Fibroblast of the conjunctiva (primary cell): ENCODE measurements around the gene DENND4A.

Experiments used
- DNase-seq: peaks from one replicate; pipeline ENCODE4 v3.0.0-alpha.2; 2010; ENCODE audit warnings: low read depth

DENND4A gene

DNA sequence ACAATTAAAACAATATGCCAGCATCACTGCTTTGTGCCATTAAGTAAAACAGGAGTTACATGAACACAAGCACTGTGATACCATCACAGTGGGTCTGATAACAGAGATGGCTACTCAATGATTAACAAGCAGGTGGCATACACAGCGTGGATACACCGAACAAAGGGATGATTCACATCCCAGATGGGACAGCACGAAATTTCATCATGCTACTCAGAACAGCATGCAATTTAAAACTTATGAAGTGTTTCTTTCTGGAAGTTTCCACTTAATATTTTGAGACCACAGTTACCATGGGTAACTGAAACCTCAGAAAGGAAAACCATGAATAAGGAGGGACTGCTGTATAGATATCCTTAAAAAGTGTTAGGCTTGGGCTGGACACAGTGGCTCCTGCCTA lies 125.8 kb downstream of the DENND4A start:
- peak; percentile 38 for DNase-seq

DNA sequence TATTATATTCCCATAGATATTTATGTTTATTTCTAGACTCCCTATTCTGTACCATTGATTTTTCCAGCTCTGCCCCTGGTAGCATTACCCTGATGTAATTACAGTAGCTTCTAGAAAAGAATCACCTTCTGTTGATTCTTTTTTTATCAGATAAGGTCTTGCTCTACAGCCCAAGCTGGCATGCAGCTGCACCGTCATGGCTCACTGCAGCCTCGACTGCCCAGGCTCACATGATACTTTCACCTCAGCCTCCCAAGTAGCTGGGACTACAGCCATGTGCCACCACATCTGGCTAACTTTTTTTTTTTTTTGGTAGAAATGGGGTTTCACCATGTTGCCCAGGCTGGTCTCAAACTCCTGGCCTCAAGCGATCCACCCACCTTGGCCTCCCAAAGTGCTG lies 128.6 kb downstream of the DENND4A start:
- DNase-seq: no peak

DNA sequence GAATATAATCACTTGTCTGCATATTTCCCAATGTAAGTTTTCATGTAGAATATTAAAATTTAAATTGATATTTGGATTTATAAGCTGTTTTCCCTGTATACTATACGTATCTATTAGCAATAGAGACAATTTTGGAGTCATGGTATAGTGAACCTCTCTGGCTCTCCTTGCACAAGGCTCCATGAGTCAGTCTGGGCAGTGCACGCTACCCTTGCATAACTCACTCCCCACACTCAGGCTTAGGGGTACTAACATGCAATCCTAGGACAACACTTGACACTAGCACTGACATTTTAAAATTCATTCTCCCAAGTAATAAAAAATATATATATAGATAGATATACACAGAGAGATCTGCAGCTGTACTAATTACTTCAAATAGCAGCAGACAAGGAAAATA lies 131.2 kb downstream of the DENND4A start:
- no peak for DNase-seq

DNA sequence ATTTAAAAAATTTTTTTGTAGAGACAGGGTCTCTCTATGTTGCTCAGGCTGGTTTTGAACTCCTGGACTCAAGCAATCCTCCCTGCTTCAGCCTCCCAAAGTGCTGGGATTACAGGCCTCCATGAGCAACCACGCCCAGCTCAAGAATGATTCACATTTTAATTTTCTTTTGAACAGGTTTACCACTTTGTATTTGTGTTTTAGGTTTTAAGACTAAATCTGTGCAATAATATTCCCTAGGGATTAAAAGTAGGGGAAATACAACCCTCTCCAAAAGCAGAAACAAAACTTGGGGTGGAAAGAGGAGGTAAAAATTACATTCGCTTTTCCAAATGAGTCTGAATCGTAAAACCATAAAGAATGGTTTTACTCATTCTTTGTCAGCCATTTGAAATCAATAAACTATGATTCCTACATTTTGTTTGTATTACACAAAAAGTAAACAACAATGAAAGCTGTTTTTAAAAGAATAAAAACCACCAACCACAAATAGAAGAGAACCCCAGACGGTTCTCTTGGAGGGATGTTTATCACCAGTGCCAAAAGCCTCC lies 132.5 kb downstream of the DENND4A start:
- DNase-seq: no peak

DNA sequence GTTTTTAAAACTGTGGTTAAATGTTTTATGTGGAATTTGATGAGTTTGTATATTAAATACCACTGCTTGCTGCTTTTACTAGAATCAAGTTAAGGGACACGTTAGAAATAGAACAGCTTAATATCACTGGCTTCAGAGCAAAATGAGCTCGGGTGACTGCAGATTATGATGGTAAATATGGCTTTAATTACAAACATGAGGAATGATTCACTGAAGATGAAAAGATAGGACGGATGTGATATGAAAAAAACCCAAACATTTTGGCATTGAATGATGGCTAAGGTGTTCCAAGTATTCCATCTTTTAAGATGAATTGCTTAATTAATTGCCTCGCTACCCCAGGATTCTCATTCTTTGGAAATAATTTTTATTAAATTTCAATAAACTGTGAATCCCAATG lies 136.6 kb downstream of the DENND4A start:
- DNase-seq: no peak

DNA sequence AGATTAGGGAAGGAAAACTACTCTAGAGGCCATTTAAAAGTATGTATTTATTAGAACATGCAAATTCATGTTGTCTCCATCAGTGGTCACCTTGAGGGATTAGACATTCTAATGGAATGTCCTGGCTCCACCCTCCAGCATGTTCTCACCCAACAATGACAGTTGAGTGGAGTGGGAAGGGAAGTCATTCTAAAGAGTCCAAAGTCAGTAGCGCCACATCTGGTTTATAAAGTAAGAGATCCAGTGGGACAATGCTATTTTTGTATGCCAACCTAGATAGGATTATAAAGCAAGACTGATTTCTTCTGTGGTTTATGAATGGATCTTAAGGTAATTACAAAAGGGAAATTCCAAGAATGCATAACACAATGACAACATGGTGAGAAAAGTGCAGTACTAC lies 137.1 kb downstream of the DENND4A start:
- DNase-seq: no peak

DNA sequence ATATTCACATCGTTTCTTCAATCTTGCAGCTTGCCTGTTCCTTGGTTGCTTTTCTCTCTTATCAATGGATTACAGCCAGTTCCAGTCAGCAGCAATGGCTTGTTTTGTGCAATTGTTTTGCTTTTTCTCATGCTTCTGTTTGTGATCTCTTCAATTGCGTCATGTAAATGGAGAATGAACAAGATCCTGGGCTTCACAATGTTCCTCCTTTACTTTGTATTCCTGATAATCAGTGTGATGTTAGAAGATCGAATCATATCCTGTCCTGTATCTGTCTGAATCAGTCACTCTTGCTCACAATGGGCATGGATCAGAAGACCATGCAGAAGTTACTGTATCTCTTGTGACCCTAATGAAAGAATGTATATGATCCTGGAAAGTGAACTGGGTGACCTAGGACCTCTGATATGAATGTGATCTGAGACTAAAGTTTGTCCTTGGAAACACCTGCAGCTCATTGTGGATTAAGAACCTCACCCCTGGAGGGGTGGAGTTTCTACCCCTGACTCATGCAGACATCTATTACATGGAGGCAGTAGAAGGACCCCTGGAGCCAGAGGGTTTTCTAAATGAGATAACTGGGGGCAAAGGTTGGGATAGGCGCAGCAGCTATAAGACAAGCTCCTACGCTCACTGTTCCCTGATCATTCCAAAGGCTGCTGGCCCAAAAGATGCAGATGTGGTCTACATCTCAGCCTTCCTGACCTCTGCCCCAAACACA lies 138.1 kb downstream of the DENND4A start:
- DNase-seq: no peak

DNA sequence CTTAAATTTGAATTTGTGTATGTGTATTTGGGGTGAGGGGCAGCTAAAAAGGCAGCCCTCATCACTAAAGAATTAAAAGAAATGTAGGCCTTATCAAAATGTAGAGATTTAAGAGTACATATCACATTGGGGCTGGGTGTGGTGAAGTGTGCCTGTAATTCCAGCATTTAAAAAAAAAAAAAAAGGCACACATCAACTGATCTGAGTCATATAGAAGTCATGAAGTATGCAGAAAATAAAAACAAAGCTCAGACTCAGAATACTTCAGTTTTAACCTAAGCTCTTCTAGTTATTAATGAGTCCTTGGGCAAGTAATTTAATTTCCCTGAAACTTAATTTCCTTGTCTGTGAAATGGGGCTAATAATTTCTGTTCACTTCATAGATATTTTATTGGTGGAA lies 138.8 kb downstream of the DENND4A start:
- no peak for DNase-seq

DNA sequence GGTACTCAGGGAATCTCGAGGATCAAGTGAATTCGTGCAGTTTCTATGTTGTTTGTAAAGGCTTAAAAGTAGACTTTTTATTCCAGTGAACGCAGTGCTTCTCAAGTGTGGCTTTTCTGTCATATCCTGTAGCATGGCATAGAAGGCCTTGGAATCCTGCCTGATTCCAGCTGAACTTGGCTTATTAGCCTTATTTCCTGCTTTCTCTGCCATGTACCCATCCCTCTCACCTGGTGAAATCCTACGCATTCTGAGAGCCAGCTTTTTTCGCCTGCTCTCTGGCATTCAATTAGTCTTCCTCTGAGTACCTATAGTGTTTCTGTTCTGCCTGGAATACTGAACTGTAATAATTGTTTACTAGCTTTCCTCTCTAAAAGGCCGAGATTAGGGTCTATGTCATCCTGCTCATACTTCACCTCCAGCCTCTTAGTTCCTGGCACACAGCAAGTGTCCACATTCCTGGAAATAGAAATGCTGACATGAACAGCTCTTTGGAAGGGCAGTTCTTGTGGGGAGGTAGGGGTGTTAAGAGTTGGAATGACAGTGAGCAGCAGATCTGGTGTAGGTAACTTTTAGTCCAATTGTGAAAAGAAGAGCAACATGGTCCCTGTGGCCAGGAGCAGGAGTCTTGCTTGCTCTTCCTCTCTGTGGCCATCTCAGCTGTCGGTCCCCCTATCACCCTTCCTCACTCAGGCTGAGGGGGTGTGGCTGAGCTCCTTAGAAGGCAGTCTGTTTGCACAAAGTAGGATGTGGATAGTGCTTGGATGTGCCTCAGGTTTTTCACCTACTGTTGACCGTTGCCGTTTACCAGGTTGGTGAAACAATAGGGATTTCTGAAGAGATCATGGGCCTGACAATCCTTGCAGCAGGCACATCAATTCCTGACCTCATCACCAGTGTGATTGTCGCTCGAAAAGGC lies 140.0 kb downstream of the DENND4A start:
- DNase-seq: no peak

DNA sequence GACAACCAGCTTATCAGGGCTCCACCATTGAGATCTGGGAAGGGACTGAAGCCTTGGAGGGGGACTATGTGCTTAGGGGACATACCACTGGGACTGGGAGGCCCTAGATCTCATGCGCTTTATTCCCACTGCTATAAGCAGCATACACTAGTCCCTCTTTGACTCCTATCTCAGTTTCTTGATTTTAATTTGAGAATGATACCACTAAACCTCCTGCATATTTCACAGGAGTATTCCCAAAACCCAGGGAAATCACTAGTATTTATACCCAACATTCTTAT lies 141.1 kb downstream of the DENND4A start:
- DNase-seq: no peak

DNA sequence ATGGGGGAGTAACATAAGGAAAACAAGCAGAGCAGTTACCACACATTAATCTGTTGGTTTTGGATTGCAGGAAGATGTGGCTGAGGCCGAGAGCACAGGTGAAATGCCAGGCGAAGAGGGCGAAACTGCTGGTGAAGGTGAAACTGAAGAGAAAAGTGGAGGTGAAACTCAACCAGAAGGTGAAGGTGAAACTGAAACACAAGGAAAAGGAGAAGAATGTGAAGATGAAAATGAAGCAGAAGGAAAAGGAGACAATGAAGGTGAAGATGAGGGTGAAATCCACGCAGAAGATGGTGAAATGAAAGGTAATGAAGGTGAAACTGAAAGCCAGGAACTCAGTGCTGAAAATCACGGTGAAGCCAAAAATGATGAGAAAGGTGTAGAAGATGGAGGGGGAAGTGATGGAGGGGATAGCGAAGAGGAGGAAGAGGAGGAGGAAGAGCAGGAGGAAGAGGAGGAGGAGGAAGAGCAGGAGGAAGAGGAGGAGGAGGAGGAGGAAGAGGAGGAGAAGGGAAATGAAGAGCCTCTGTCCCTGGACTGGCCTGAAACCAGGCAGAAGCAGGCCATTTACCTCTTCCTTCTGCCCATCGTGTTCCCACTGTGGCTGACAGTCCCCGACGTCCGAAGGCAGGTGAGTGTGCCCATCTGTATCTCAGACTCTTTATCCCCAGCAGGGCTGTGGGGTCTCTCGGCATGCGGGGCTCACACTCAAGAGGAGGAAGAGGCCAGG lies 141.6 kb downstream of the DENND4A start:
- no peak for DNase-seq

DNA sequence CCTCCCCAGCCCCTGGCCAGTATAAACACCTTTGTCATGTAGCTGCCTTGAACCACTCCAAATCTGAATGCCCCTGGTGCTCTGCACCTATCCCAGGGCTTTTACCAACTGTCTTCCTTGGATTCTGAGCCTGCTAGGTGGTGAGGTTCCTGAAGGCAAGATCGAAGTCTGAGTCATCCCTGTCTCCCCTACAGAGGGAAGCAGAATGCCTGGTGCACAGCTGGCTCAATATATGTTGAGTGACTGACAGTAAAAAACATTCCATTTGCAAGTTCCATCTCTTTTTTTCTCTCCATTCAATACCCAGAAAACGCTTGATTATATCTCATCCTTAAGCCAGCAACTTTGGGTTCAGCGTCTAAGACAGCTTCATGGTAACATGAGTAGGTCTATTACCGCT lies 145.6 kb downstream of the DENND4A start:
- DNase-seq: no peak

DNA sequence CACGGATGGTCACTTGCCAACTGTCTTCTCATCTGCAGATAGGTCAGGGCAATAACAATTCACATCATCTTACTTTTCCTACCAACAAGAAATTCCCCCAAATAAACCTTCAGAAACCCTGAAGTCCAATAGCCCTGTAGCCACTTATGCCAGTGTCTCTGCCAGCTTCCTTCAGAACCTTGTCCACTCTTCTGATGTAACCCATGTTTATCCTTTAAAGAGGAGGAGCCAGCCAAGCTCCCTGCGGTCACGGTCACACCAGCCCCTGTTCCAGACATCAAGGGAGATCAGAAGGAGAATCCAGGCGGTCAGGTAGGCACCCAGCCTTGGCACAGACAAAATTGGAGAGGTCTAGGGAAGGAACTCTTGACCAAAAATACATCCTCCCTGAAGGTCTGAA lies 146.7 kb downstream of the DENND4A start:
- no peak for DNase-seq

DNA sequence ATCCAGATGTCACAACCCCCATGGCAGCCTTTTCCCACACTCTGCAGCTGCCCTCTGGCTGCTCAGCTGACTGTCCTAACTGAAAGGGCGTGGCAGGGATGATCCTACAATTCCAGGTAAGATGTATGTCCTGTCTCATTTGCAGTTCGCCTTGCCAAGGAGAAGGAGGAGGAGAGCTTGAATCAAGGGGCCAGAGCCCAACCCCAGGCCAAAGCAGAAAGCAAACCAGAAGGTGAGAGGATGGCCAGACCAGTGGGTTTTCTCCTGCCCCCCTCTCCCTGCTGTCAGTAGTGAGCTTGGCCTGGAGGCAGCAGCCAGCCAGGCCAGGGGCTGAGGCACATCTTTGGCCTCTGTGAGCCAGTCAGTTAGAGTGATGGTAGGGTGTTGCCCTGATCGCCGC lies 147.8 kb downstream of the DENND4A start:
- no peak for DNase-seq

DNA sequence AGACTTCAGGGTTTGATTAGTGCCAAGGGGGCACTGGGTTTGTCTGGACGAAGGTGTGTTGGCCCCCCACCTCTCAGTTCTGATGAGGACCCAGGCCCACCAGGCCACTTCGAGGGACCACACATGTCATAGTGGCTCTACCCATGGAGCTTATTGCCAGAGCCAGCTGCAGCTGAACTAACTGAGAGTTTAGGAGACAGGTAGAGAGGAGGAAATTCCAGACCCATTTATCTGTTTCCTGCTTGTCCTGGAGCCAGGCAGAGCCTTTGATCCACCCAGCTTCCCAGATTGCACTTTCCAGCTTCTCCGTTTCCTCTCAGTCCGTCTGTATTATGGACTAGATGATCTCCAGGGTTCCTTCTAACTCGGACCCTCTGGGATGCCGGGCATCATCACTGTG lies 149.5 kb downstream of the DENND4A start:
- DNase-seq: no peak

DNA sequence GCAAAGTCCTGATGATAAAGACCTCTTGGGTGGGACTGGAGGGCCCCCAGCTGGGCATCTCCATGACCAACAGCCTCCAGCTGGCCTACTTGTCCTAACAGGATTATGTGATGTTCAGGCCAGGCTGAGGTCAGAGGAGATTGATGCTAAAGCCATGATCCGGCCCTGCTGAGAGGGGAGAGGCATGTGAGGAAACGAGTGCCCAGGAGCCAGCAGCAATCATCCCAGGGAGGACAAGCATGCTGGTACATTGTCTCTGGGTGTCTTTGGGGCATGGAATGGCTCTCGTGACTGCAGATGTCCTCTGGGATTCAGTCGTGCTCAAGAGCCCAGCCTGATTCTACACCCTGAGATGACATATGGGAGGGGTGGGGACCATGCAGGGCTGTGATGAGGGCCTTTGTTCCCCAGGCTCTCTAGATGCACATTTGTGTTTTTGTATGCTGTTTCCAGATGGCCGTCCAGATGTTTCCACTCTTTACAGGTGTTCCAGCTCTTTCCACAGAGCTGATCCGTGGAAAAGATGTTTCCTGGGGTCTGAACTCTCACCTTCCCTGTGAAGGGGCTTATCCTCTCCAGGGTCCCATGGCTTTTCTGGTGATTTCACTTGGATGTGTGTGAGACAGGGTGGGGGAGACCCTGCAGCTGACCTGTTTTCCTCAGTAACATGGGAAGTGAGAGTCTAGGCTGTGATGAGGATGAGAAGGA lies 150.2 kb downstream of the DENND4A start:
- no peak for DNase-seq

DNA sequence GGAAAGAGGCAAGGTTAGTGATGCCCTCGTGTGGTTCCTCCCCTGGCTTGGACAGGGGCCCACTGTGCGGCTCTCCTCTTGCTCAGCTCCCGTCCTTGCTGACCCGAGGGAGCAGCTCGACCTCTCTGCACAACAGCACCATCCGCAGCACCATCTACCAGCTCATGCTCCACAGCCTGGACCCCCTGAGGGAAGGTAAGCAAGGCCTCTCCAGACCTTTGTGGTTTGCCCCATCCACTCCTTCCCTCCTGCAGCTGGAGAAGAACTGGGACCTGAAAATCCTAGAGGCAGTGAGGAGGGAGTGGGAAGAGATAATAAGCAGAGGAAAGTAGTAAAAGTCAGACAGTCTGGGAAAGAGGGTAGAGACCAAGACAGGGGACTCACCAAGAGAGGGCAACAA lies 152.6 kb downstream of the DENND4A start:
- no peak for DNase-seq

DNA sequence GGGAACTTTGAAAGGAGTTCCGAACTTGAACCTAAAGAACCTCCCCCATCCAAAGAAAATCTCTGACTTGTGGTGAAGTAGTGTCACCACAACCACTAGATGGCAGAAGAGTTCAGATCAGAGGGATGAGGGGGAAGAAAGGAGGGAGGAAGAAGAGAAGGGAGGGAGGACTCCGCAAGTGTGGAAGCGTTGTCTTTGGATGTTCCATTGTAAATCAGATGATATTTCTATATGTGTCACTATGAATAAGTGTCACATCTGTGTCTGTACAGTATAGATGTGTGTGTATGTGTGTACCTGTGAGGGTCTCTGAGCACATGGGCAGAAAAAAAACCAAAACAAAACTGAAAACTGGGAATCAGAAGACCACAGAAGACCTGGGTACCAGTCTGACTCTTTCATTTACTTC lies 153.4 kb downstream of the DENND4A start:
- peak; percentile 78 for DNase-seq

DNA sequence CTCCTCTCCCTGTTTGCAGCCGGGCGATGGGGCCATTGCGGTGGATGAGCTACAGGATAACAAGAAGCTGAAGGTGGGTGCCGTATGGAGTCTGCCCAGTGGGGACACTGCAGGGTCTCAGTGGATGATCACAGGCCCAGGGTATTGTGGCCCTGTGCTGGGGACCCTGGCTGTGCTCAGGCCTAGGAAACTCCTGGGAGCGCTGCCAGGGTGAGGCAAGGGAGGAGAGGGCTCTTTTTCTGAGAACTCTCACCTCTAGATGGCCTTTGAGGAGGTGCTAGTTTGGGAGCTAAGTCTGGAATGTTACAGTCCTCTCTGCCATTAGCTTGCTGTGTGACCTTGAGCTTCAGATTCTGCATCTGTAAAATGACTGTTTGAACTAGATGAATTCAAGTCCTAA lies 154.0 kb downstream of the DENND4A start:
- no peak for DNase-seq

DNA sequence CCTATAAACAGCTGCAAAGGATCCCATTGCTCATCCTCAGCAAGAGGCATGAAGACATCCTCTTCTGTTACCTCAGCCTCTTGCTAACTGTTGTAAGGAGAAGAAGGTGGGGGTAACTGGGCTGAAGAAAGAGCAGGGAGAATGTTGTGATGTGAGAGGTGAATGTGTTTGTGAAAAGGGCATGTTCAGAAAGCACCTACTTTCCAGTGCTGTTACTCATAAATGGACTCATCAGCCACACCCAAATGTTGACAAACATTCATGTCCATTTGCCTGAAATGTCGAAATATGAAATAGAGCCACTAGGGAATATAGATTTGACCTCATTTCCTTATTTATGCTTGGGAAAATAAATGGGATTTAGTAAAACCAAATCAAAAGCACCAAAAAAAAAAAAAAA lies 157.7 kb downstream of the DENND4A start:
- no peak for DNase-seq

DNA sequence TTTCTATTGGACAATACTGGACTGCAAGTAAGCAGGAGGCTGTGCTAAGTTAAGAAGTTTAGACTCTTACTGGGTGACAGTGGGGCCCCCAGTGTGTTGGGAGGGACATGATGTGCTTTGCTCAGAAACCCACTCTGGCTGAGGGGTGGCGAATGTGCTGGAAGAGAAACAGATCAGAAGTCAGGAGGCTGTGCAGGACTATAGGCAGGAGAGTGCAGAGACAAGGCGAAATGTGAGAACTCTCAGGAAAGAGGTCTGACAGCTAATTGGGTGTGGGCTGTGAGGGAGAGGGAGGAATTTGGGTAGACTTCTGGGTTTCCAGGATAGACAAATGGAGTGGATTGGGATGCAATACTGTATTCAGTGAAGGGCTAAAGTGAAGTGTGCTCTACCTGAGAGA lies 158.3 kb downstream of the DENND4A start:
- no peak for DNase-seq

DNA sequence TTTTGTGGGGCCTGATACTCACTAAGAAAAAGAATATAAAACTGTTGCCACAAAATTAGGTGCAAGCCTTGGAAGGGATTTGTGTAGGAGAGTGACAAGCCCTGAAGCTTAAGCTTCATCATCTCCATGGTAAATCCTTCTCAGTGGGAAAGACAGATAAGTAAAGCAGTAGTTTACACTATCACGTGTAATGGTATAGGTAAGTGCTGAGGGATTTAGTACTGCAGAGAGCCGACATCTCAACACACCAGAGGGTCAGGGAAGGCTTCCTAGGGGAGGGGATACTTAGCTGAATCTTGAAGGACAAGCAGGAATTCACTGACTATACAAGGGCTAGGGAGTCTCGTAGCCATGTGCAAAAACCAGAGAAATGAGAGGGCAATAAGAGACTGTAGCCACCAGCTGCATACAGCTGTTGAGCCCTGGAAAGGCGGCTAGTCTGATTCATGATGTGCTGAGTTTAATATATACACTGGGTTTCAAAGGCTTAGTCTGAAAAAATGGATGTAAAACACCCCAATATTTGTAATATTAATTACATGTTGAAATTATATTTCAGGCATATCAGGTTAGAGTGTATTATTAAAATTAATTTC lies 159.2 kb downstream of the DENND4A start:
- no peak for DNase-seq
